Renal cortical epithelial cell (primary cell): Measurements from ENCODE around the gene TNRC6B. TPM values are rescaled to one million over a fixed set of nuclear protein-coding genes. Genes with fewer than 3 reads are reported as not detected.
A peak's percentile ranks its signal among the peaks of the same experiment; 100 is the strongest.
"Not testable (repeated sequence)": the region's sequence is repeated elsewhere in the genome, so short reads cannot be mapped to it uniquely, and the experiment has no call there.

Experiments
- DNase-seq: peaks from one replicate; pipeline ENCODE4 v3.0.0-alpha.2; 2011; ENCODE audit warnings: low read depth
- total RNA-seq: library from RNA; depleted of rRNA; stranded (reverse); fragments of >200 nt; gene quantifications from 2 replicates; pipeline ENCODE4 v1.2.3, GENCODE V29; 2014

TNRC6B gene
- total RNA-seq, 1 donor from 2014 or later = 52.5 TPM

GRCh38 chr22:40181323-40181722 is 3.6 kb downstream of the TNRC6B start:
- DNase-seq = no peak

- DNase-seq = peak; percentile 54
Measured at GRCh38 chr22:40182231-40182835, 4.6 kb downstream of the TNRC6B start.

GRCh38 chr22:40183029-40183581 is 5.4 kb downstream of the TNRC6B start:
- peak; percentile 83 for DNase-seq

GRCh38 chr22:40183603-40184002 is 5.9 kb downstream of the TNRC6B start:
- not testable (repeated sequence) for DNase-seq

GRCh38 chr22:40187389-40187788 is 9.7 kb downstream of the TNRC6B start:
- DNase-seq = no peak

GRCh38 chr22:40189997-40190396 is 12.3 kb downstream of the TNRC6B start:
- no peak for DNase-seq

GRCh38 chr22:40190501-40190900 is 12.8 kb downstream of the TNRC6B start:
- DNase-seq = no peak

- peak; percentile 47 for DNase-seq
Measured at GRCh38 chr22:40193429-40194421, 16.0 kb downstream of the TNRC6B start.

- DNase-seq = no peak
Measured at GRCh38 chr22:40194656-40195055, 16.9 kb downstream of the TNRC6B start.

GRCh38 chr22:40196628-40197360 is 19.1 kb downstream of the TNRC6B start:
- peak; percentile 91 for DNase-seq

- DNase-seq = peak; percentile 53
Measured at GRCh38 chr22:40197421-40197820, 19.7 kb downstream of the TNRC6B start.

GRCh38 chr22:40198733-40199132 is 21.0 kb downstream of the TNRC6B start:
- no peak for DNase-seq

GRCh38 chr22:40199223-40199622 is 21.5 kb downstream of the TNRC6B start:
- no peak for DNase-seq

GRCh38 chr22:40199852-40200251 is 22.1 kb downstream of the TNRC6B start:
- DNase-seq = no peak

- DNase-seq = no peak
Measured at GRCh38 chr22:40200795-40201530, 23.2 kb downstream of the TNRC6B start.

GRCh38 chr22:40202225-40202944 is 24.7 kb downstream of the TNRC6B start:
- no peak for DNase-seq

GRCh38 chr22:40203572-40203971 is 25.8 kb downstream of the TNRC6B start:
- DNase-seq = no peak

GRCh38 chr22:40204321-40205116 is 26.8 kb downstream of the TNRC6B start:
- peak; percentile 26 for DNase-seq

GRCh38 chr22:40206561-40206960 is 28.8 kb downstream of the TNRC6B start:
- DNase-seq = no peak

- no peak for DNase-seq
Measured at GRCh38 chr22:40210818-40211217, 33.1 kb downstream of the TNRC6B start.
